ENCODE measurements around the gene CCHCR1. TPM values are rescaled to one million over a fixed set of nuclear protein-coding genes. Genes with fewer than 3 reads are reported as not detected.

The CCHCR1 gene
- total RNA-seq, 1 donor from 2014 or later = 23.2 TPM

DNA sequence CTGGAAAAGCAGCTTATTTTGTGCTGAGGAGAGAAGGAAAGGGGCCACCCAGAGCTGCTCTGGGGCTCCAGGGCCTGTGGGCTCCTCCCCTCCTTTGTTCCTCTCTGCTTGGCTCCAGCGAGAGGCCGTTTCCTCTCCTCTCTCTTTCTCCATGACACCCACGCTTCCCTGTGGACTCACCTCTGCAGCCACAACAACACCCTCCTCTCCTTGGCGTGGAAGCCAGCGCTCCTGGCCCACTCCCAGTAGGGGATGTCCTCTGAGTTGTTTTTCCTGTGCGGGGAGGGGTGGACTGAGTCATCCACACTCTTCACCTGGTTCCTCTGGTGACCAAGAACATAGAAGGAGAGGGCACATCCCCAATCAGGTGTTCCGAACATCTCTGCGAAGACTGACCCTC is 32.4 kb downstream of the CCHCR1 start:
- Histone ChIP-seq H3K27ac (no peak overlapping the region), H3K4me2 (peak overlapping the region; percentile 22), H3K27me3 (no peaks in the 10 kb centered on the region), H3K9me3 (ENCODE audit: low read depth) (no peaks in the 10 kb centered on the region), H3K9ac (no peak overlapping the region), H3K79me2 (ENCODE audit: low read depth) (no peaks in the 10 kb centered on the region), H3K4me1 (peaks cover 13% of the 10 kb centered on the region), H4K20me1 (ENCODE audit: low read depth) (no peaks in the 10 kb centered on the region), H3K4me3 (no peak overlapping the region), H3F3A (ENCODE audit: low read depth) (no peaks in the 10 kb centered on the region), H3K36me3 (no peaks in the 10 kb centered on the region), H2AFZ (replicated peaks) (peak overlapping the region; percentile 60)
- H3K36me3 Mint-ChIP-seq = no peaks in the 10 kb centered on the region
- peak overlapping the region; percentile 38 for H3K27ac Mint-ChIP-seq
- H3K9me3 Mint-ChIP-seq = no peaks in the 10 kb centered on the region
- no peak for TF ChIP-seq EZH2phosphoT487 (IDR thresholded peaks at IDR 0.05)
- TF ChIP-seq, protein P1, sequence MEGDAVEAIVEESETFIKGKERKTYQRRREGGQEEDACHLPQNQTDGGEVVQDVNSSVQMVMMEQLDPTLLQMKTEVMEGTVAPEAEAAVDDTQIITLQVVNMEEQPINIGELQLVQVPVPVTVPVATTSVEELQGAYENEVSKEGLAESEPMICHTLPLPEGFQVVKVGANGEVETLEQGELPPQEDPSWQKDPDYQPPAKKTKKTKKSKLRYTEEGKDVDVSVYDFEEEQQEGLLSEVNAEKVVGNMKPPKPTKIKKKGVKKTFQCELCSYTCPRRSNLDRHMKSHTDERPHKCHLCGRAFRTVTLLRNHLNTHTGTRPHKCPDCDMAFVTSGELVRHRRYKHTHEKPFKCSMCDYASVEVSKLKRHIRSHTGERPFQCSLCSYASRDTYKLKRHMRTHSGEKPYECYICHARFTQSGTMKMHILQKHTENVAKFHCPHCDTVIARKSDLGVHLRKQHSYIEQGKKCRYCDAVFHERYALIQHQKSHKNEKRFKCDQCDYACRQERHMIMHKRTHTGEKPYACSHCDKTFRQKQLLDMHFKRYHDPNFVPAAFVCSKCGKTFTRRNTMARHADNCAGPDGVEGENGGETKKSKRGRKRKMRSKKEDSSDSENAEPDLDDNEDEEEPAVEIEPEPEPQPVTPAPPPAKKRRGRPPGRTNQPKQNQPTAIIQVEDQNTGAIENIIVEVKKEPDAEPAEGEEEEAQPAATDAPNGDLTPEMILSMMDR (IDR thresholded peaks at IDR 0.05) = no peak
- no peak overlapping the region for H3K4me3 Mint-ChIP-seq
- H3K27me3 Mint-ChIP-seq (ENCODE audit: insufficient read depth, low read depth) = peaks cover 7% of the 10 kb centered on the region
- DNase-seq (ENCODE audit: low spot score) = no peak
- peaks cover 20% of the 10 kb centered on the region for H3K4me1 Mint-ChIP-seq

DNA sequence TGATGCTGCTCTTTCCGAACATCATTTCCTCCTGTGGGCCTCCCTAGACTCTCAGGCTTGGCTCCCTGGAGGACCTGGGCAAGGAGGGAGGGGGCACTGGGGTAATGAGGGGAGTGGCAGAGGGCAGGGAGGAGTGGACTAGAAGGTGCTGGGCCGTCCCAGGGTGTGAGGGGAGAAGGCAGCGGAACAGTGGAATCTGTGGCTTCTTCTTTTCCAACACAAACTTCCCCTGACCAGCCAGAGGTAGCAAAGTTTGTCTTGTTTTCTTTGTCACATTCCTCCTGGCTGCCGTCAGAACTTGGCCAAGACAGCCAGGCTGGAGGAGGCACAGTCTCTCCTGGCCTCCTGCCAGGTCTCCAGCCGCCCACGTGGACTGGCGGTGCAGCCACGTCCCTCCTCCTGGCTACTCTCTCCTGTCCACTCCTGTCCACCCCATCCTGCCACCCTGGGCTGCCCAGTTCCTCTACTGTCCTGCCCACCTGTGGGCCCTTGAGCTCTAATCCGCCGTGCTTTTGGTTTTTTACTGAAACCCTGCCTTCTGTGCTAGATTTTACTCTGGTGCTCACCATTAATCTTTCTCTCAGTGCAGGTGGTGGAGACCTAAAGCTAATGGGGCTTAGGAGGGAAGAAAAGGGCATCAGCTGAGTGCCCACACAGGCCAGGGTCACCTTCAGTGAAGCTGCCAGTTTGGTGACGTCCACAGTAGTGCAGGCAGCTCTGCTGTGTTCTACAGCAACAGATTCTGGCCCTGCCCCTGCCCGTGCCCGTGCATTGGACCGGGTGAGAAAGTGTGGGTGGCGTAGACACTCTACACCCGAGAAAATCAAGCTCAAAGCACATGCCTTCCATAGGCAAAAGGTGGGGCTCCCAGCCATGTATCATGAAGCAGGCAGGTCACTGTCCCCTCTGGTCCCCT is 34.6 kb downstream of the CCHCR1 start:
- no peak overlapping the region for H3K4me3 ChIP-seq
- Mint-ChIP-seq H3K27ac (peak overlapping the region; percentile 66), H3K36me3 (no peaks in the 10 kb centered on the region), H3K9me3 (no peaks in the 10 kb centered on the region), H3K4me1 (peaks cover 18% of the 10 kb centered on the region), H3K27me3 (ENCODE audit: insufficient read depth, low read depth) (peaks cover 5% of the 10 kb centered on the region), H3K4me3 (no peak overlapping the region)
- no peaks in the 10 kb centered on the region for H3K36me3 ChIP-seq
- no peak overlapping the region for H2AFZ ChIP-seq (replicated peaks)
- peaks cover 13% of the 10 kb centered on the region for H3K4me1 ChIP-seq
- no peaks in the 10 kb centered on the region for H3K79me2 ChIP-seq (ENCODE audit: low read depth)
- no peak for DNase-seq (ENCODE audit: low spot score)
- H3K9ac ChIP-seq = no peak overlapping the region
- H3F3A ChIP-seq (ENCODE audit: low read depth) = no peaks in the 10 kb centered on the region
- no peaks in the 10 kb centered on the region for H3K9me3 ChIP-seq (ENCODE audit: low read depth)
- H3K27ac ChIP-seq = no peak overlapping the region
- no peaks in the 10 kb centered on the region for H3K27me3 ChIP-seq
- no peaks in the 10 kb centered on the region for H4K20me1 ChIP-seq (ENCODE audit: low read depth)
- H3K4me2 ChIP-seq = no peak overlapping the region
- no peak for TF ChIP-seq EZH2phosphoT487 (IDR thresholded peaks at IDR 0.05)
- no peak for TF ChIP-seq EZH2 (IDR thresholded peaks at IDR 0.05)
- TF ChIP-seq, protein P1 (IDR thresholded peaks at IDR 0.05) = no peak

GRCh38 chr6:31121131-31121790 is 36.3 kb downstream of the CCHCR1 start:
- Mint-ChIP-seq H3K4me1 (peaks cover 12% of the 10 kb centered on the region), H3K27me3 (ENCODE audit: insufficient read depth, low read depth) (peaks cover 5% of the 10 kb centered on the region), H3K27ac (no peak overlapping the region), H3K9me3 (no peaks in the 10 kb centered on the region), H3K36me3 (no peaks in the 10 kb centered on the region), H3K4me3 (no peak overlapping the region)
- Histone ChIP-seq H2AFZ (replicated peaks) (no peak overlapping the region), H3K9me3 (ENCODE audit: low read depth) (no peaks in the 10 kb centered on the region), H3K4me1 (peaks cover 6% of the 10 kb centered on the region), H3K9ac (no peak overlapping the region), H3K36me3 (no peaks in the 10 kb centered on the region), H3K27ac (no peak overlapping the region), H3K27me3 (no peaks in the 10 kb centered on the region), H4K20me1 (ENCODE audit: low read depth) (no peaks in the 10 kb centered on the region), H3K4me3 (no peak overlapping the region), H3K4me2 (no peak overlapping the region), H3K79me2 (ENCODE audit: low read depth) (no peaks in the 10 kb centered on the region), H3F3A (ENCODE audit: low read depth) (no peaks in the 10 kb centered on the region)
- TF ChIP-seq, protein P1 (IDR thresholded peaks at IDR 0.05) = no peak
- TF ChIP-seq EZH2 (IDR thresholded peaks at IDR 0.05) (no peak), EZH2phosphoT487 (IDR thresholded peaks at IDR 0.05) (no peak)
- no peak for DNase-seq (ENCODE audit: low spot score)

All from neural progenitor cell (in vitro differentiated cells).